ENCODE results near the gene RANBP10. TPM values are rescaled to one million over a fixed set of nuclear protein-coding genes. Genes with fewer than 3 reads are reported as not detected.

Gene RANBP10
- total and polyA plus RNA-seq, 2 donors (not counting 3 experiments of a cell fraction or from before 2014, with no cell fraction given): 25.6 to 28.8 TPM

GRCh38 chr16:67841198-67841815, 34.9 kb upstream of the RANBP10 start:
- Histone ChIP-seq H3K27ac (ENCODE audit: insufficient read depth, low read depth, low read length) (peak overlapping the region; percentile 77), H4K20me1 (replicated peaks; ENCODE audit: control insufficient read depth, extremely low read depth, insufficient read depth, low read length) (no peaks in the 10 kb centered on the region), H3K4me3 (replicated peaks in 1 of 3; ENCODE audit: insufficient read depth in 1 of 3, low read depth in 1 of 3, low read length in 3 of 3) (peak overlapping the region in 1 of 3 experiments; percentile 58), H3K79me2 (ENCODE audit: control insufficient read depth, insufficient read depth, low read length) (peaks cover 23% of the 10 kb centered on the region), H3K9me3 (replicated peaks; ENCODE audit: control insufficient read depth, insufficient read depth, low read length) (no peaks in the 10 kb centered on the region), H3K9me1 (replicated peaks; ENCODE audit: control insufficient read depth, extremely low read depth, insufficient read depth, low read length) (no peaks in the 10 kb centered on the region), H2AFZ (ENCODE audit: low read depth, low read length) (peak overlapping the region; percentile 92), H3K9ac (replicated peaks; ENCODE audit: extremely low read depth, insufficient read depth, low read length) (peak overlapping the region; percentile 84), H3K27me3 (ENCODE audit: control insufficient read depth in 2 of 2, insufficient read depth in 2 of 2, low read length in 2 of 2) (no peaks in the 10 kb centered on the region), H3K36me3 (ENCODE audit: control insufficient read depth in 2 of 2, extremely low read depth in 1 of 2, insufficient read depth in 2 of 2, low read length in 2 of 2) (no peaks in the 10 kb centered on the region), H3K4me1 (ENCODE audit: control insufficient read depth, extremely low read depth, insufficient read depth, low read length) (peaks cover 26% of the 10 kb centered on the region), H3K4me2 (ENCODE audit: insufficient read depth, low read length) (peak overlapping the region; percentile 49)
- ChIA-PET POLR2A (no interaction called here), CTCF (interaction anchor here (0.8 to 2.8 kb wide), 3 partner anchors 25 to 169 kb away, joined by 3 to 8 read pairs (median 4); no protein-coding TSS in a partner anchor)
- DNase-seq (ENCODE audit: low read depth, low spot score) (no peak), FAIRE-seq (no peak)
- dilution Hi-C loops (cut with MboI; ENCODE audit: extremely low pct_ligation_motif_present, low sequenced_read_pairs) (no loop called here), intact Hi-C loops (cut with micrococcal nuclease) (no loop called here)
- TF ChIP-seq CTCF (IDR thresholded peaks at IDR 0.05; ENCODE audit: extremely low read depth in 1 of 2, insufficient read depth in 1 of 2, low read depth in 1 of 2, low read length in 2 of 2) (no peak), FOS (IDR thresholded peaks at IDR 0.05; ENCODE audit: borderline replicate concordance, insufficient read depth, low read length) (no peak)
- no TSS peak for BruUV-seq (replicated peaks)

GRCh38 chr16:67837811-67838210, 31.5 kb upstream of the RANBP10 start:
- CTCF ChIA-PET: interaction anchor here (1.3 kb wide), 1 partner anchor 166 kb away, joined by 3 read pairs; no protein-coding TSS in a partner anchor
- dilution Hi-C loops (cut with MboI; ENCODE audit: extremely low pct_ligation_motif_present, low sequenced_read_pairs) (no loop called here), intact Hi-C loops (cut with micrococcal nuclease) (no loop called here)

More at GRCh38 chr16:67837811-67838210, 31.5 kb upstream of the RANBP10 start:
- H2AFZ ChIP-seq (ENCODE audit: low read depth, low read length): no peak overlapping the region
- H3K79me2 ChIP-seq (ENCODE audit: control insufficient read depth, insufficient read depth, low read length): peaks cover 5% of the 10 kb centered on the region
- no peaks in the 10 kb centered on the region for H3K9me3 ChIP-seq (replicated peaks; ENCODE audit: control insufficient read depth, insufficient read depth, low read length)
- H3K9me1 ChIP-seq (replicated peaks; ENCODE audit: control insufficient read depth, extremely low read depth, insufficient read depth, low read length): no peaks in the 10 kb centered on the region
- H3K27me3 ChIP-seq (ENCODE audit: control insufficient read depth in 2 of 2, insufficient read depth in 2 of 2, low read length in 2 of 2): no peaks in the 10 kb centered on the region
- H3K4me3 ChIP-seq (replicated peaks in 1 of 3; ENCODE audit: insufficient read depth in 1 of 3, low read depth in 1 of 3, low read length in 3 of 3): no peak overlapping the region
- no peak for FAIRE-seq
- no peaks in the 10 kb centered on the region for H3K36me3 ChIP-seq (ENCODE audit: control insufficient read depth in 2 of 2, extremely low read depth in 1 of 2, insufficient read depth in 2 of 2, low read length in 2 of 2)
- no peak for TF ChIP-seq FOS (IDR thresholded peaks at IDR 0.05; ENCODE audit: borderline replicate concordance, insufficient read depth, low read length)
- TF ChIP-seq POLR2AphosphoS5 (IDR thresholded peaks at IDR 0.05; ENCODE audit: insufficient read depth, low read depth, low read length): no peak
- no peak for TF ChIP-seq GATA2 (IDR thresholded peaks at IDR 0.05; ENCODE audit: insufficient read depth, insufficient read length, low read depth, low read length)
- no peak for TF ChIP-seq JUN (IDR thresholded peaks at IDR 0.05; ENCODE audit: borderline replicate concordance, insufficient read depth, insufficient read length, low read depth)
- TF ChIP-seq EZH2 (IDR thresholded peaks at IDR 0.05; ENCODE audit: borderline replicate concordance, low read depth, low read length, severe bottlenecking): no peak
- no peak for TF ChIP-seq POLR2A (IDR thresholded peaks at IDR 0.05; ENCODE audit: low read depth, low read length)
- TF ChIP-seq MAX (IDR thresholded peaks at IDR 0.05; ENCODE audit: insufficient read depth, insufficient read length): no peak
- TF ChIP-seq CTCF (IDR thresholded peaks at IDR 0.05; ENCODE audit: extremely low read depth in 1 of 2, insufficient read depth in 1 of 2, low read depth in 1 of 2, low read length in 2 of 2): no peak
- TF ChIP-seq MYC (IDR thresholded peaks at IDR 0.05; ENCODE audit: low read depth, low read length): no peak
- no peak overlapping the region for H3K4me2 ChIP-seq (ENCODE audit: insufficient read depth, low read length)
- POLR2A ChIA-PET: no interaction called here
- H4K20me1 ChIP-seq (replicated peaks; ENCODE audit: control insufficient read depth, extremely low read depth, insufficient read depth, low read length): no peaks in the 10 kb centered on the region
- no TSS peak for BruUV-seq (replicated peaks)
- H3K27ac ChIP-seq (ENCODE audit: insufficient read depth, low read depth, low read length): no peak overlapping the region
- no peak for DNase-seq (ENCODE audit: low read depth, low spot score)
- H3K4me1 ChIP-seq (ENCODE audit: control insufficient read depth, extremely low read depth, insufficient read depth, low read length): peaks cover 3% of the 10 kb centered on the region
- no peak overlapping the region for H3K9ac ChIP-seq (replicated peaks; ENCODE audit: extremely low read depth, insufficient read depth, low read length)

Data from endothelial cell of umbilical vein (primary cell).